Measurements from ENCODE around the gene ZNF580.

The ZNF580 gene

GRCh38 chr19:55605637-55606470 lies 34.9 kb upstream of the ZNF580 start, which contains the start of gene ZNF865 (continued):
- TF ChIP-seq, protein P1, sequence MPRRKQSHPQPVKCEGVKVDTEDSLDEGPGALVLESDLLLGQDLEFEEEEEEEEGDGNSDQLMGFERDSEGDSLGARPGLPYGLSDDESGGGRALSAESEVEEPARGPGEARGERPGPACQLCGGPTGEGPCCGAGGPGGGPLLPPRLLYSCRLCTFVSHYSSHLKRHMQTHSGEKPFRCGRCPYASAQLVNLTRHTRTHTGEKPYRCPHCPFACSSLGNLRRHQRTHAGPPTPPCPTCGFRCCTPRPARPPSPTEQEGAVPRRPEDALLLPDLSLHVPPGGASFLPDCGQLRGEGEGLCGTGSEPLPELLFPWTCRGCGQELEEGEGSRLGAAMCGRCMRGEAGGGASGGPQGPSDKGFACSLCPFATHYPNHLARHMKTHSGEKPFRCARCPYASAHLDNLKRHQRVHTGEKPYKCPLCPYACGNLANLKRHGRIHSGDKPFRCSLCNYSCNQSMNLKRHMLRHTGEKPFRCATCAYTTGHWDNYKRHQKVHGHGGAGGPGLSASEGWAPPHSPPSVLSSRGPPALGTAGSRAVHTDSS (tag by site-specific recombination; IDR thresholded peaks at IDR 0.05), result no peak
- TF ChIP-seq, protein P2, sequence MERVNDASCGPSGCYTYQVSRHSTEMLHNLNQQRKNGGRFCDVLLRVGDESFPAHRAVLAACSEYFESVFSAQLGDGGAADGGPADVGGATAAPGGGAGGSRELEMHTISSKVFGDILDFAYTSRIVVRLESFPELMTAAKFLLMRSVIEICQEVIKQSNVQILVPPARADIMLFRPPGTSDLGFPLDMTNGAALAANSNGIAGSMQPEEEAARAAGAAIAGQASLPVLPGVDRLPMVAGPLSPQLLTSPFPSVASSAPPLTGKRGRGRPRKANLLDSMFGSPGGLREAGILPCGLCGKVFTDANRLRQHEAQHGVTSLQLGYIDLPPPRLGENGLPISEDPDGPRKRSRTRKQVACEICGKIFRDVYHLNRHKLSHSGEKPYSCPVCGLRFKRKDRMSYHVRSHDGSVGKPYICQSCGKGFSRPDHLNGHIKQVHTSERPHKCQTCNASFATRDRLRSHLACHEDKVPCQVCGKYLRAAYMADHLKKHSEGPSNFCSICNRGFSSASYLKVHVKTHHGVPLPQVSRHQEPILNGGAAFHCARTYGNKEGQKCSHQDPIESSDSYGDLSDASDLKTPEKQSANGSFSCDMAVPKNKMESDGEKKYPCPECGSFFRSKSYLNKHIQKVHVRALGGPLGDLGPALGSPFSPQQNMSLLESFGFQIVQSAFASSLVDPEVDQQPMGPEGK (tag by site-specific recombination; IDR thresholded peaks at IDR 0.05), result peak; percentile 93
- TF ChIP-seq WT1 (tag by site-specific recombination; IDR thresholded peaks at IDR 0.05) (0 out of 2 replicates have a peak, but pooled peaks have one; percentile 12), ZNF350 (tag by site-specific recombination; IDR thresholded peaks at IDR 0.05) (no peak), SP3 (tag by site-specific recombination; IDR thresholded peaks at IDR 0.05) (peak; percentile 54), ZNF148 (tag by site-specific recombination; IDR thresholded peaks at IDR 0.05; ENCODE audit: borderline replicate concordance) (no peak), ZNF704 (tag by site-specific recombination; IDR thresholded peaks at IDR 0.05) (no peak), ZNF146 (tag by site-specific recombination; IDR thresholded peaks at IDR 0.05) (no peak), ZNF366 (tag by site-specific recombination; conservative IDR thresholded peaks at IDR 0.05) (peak; percentile 74), ZNF426 (tag by site-specific recombination; IDR thresholded peaks at IDR 0.05) (no peak), MEIS1 (CRISPR knock-in tag; IDR thresholded peaks at IDR 0.05; ENCODE audit: borderline replicate concordance) (no peak), SCRT1 (tag by site-specific recombination; IDR thresholded peaks at IDR 0.05; ENCODE audit: borderline replicate concordance) (no peak), ZNF670 (tag by site-specific recombination; IDR thresholded peaks at IDR 0.05; ENCODE audit: low read depth) (no peak), ZNF362 (tag by site-specific recombination; IDR thresholded peaks at IDR 0.05) (no peak), ZBTB8A (tag by site-specific recombination; IDR thresholded peaks at IDR 0.05) (0 out of 2 replicates have a peak, but pooled peaks have one; percentile 18), ZNF560 (tag by site-specific recombination; IDR thresholded peaks at IDR 0.05; ENCODE audit: borderline replicate concordance) (no peak), BCL11A (tag by site-specific recombination; IDR thresholded peaks at IDR 0.05; ENCODE audit: low read depth) (no peak), ZNF600 (tag by site-specific recombination; IDR thresholded peaks at IDR 0.05) (peak; percentile 60), ZNF433 (tag by site-specific recombination; IDR thresholded peaks at IDR 0.05; ENCODE audit: low read depth) (no peak), ZNF530 (tag by site-specific recombination; IDR thresholded peaks at IDR 0.05; ENCODE audit: low read depth) (no peak), ZNF645 (tag by site-specific recombination; IDR thresholded peaks at IDR 0.05) (no peak), ZNF664 (tag by site-specific recombination; IDR thresholded peaks at IDR 0.05) (no peak), ZXDB (tag by site-specific recombination; IDR thresholded peaks at IDR 0.05) (0 out of 2 replicates have a peak, but pooled peaks have one; percentile 52), FEZF1 (tag by site-specific recombination; IDR thresholded peaks at IDR 0.05) (no peak), KLF9 (tag by site-specific recombination; IDR thresholded peaks at IDR 0.05; ENCODE audit: low read depth) (no peak; the same call in 1 of the 2 replicates)
- TF ChIP-seq, protein P3, sequence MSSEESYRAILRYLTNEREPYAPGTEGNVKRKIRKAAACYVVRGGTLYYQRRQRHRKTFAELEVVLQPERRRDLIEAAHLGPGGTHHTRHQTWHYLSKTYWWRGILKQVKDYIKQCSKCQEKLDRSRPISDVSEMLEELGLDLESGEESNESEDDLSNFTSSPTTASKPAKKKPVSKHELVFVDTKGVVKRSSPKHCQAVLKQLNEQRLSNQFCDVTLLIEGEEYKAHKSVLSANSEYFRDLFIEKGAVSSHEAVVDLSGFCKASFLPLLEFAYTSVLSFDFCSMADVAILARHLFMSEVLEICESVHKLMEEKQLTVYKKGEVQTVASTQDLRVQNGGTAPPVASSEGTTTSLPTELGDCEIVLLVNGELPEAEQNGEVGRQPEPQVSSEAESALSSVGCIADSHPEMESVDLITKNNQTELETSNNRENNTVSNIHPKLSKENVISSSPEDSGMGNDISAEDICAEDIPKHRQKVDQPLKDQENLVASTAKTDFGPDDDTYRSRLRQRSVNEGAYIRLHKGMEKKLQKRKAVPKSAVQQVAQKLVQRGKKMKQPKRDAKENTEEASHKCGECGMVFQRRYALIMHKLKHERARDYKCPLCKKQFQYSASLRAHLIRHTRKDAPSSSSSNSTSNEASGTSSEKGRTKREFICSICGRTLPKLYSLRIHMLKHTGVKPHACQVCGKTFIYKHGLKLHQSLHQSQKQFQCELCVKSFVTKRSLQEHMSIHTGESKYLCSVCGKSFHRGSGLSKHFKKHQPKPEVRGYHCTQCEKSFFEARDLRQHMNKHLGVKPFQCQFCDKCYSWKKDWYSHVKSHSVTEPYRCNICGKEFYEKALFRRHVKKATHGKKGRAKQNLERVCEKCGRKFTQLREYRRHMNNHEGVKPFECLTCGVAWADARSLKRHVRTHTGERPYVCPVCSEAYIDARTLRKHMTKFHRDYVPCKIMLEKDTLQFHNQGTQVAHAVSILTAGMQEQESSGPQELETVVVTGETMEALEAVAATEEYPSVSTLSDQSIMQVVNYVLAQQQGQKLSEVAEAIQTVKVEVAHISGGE (tag by site-specific recombination; conservative IDR thresholded peaks at IDR 0.05; ENCODE audit: low read depth), result peak; percentile 67

Measured in HEK293 (cell line).